Measurements from ENCODE around the gene SFRP5.

The SFRP5 gene

DNA sequence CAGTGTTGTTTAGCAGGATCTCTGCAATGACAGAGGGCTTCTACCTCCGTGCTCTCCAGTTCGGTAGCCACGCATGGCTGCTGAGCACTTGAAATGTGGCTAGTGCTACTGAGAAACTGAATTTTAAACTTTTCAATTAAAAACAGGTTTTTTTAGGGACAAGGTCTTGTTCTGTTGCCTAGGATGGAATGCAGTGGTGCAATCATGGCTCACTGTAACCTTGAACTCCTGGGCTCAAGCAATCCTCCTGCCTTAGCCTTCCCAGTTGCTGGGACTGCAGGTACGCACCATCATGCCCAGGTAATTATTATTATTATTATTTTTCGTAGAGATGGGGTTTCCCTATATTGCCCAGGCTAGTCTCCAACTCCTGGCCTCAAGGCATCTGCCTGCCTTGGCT lies 13.4 kb upstream of the SFRP5 start:
- peaks cover 8% of the 10 kb centered on the region for H3K4me1 ChIP-seq (ENCODE audit: control insufficient read depth, insufficient read depth, low read length)
- no peaks in the 10 kb centered on the region for H3K36me3 ChIP-seq (ENCODE audit: control insufficient read depth, insufficient read depth, low read length, severe bottlenecking)
- no peak overlapping the region for H3K9ac ChIP-seq (ENCODE audit: low read length)
- no peaks in the 10 kb centered on the region for H3K9me3 ChIP-seq (ENCODE audit: control insufficient read depth, low read length)
- no peak overlapping the region for H3K4me3 ChIP-seq (ENCODE audit: low read length)
- peaks cover 48% of the 10 kb centered on the region for H3K27me3 ChIP-seq (replicated peaks; ENCODE audit: control insufficient read depth, insufficient read depth, low read length)
- DNase-seq (ENCODE audit: low read depth): no peak

DNA sequence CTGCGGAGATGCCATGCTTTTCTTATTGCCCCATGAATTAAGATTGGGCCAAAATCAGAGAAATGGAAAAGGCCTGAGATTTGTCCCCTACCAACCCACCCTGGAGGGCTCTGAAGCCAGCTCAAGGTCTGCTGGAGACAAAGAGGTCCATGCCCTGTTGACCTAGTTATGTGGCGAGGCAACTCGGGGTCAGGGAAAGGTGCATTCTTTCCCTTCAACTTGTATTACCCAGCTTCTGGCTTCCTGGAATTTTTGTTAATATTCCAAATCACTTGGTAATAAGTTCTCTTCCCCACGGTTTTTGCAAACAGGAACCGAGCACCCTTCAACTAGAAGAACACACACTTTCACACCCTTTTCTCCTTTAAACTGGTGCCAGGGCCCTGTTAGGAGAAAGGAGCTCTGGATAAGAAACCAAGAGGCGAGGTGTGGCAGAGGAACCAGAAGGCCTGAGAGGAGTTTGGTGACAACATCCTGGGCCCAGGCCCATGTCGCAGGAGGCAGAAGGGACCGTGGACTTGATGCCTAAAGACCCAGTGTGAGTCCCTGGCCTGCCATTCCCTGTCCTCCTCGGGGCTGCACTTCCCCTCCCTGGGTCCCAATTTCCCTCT lies 12.5 kb upstream of the SFRP5 start:
- Histone ChIP-seq H3K9ac (ENCODE audit: low read length) (no peak overlapping the region), H3K4me3 (ENCODE audit: low read length) (no peak overlapping the region), H3K9me3 (ENCODE audit: control insufficient read depth, low read length) (no peaks in the 10 kb centered on the region), H3K4me1 (ENCODE audit: control insufficient read depth, insufficient read depth, low read length) (peaks cover 8% of the 10 kb centered on the region), H3K36me3 (ENCODE audit: control insufficient read depth, insufficient read depth, low read length, severe bottlenecking) (no peaks in the 10 kb centered on the region), H3K27me3 (replicated peaks; ENCODE audit: control insufficient read depth, insufficient read depth, low read length) (peaks cover 42% of the 10 kb centered on the region)
- DNase-seq (ENCODE audit: low read depth): no peak

DNA sequence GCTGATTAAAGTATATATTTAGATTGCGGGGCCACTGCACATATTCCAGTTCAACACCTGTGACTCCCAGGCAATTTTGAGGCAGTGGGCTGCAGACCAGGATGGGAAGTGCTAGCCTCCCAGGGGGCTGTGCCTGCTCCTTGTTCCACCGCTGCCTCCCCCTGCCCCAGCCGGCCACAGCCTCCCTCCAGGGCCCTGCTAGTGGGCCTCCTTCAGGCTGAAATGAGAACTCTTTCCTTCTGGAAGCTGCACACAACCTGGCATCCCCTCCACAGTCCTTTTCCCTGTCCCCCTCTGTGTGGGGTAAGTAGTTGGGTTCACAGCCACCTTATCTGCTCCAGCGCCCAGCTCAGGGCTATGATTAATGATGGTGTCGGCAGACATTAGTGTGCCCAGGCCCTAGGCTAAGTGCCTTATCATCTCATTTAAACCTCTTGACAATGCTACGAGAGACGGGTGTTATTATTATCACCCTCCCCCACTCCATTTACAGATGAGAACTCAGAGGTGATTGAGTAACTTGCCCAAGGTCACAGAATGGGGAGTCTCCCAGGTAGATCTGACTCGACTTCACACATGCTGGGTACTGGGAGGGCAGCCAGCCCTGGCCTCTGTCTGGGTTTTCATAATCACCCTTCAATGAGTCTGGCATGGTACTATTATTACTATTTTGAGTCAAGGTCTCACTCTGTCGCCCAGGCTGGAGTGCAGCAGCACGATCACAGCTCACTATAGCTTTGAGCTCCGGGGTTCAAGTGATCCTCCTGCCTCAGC lies 10.8 kb upstream of the SFRP5 start:
- Histone ChIP-seq H3K9ac (ENCODE audit: low read length) (no peak overlapping the region), H3K9me3 (ENCODE audit: control insufficient read depth, low read length) (no peaks in the 10 kb centered on the region), H3K27me3 (replicated peaks; ENCODE audit: control insufficient read depth, insufficient read depth, low read length) (peaks cover 28% of the 10 kb centered on the region), H3K4me1 (ENCODE audit: control insufficient read depth, insufficient read depth, low read length) (peaks cover 8% of the 10 kb centered on the region), H3K36me3 (ENCODE audit: control insufficient read depth, insufficient read depth, low read length, severe bottlenecking) (no peaks in the 10 kb centered on the region), H3K4me3 (ENCODE audit: low read length) (no peak overlapping the region)
- no peak for DNase-seq (ENCODE audit: low read depth)

DNA sequence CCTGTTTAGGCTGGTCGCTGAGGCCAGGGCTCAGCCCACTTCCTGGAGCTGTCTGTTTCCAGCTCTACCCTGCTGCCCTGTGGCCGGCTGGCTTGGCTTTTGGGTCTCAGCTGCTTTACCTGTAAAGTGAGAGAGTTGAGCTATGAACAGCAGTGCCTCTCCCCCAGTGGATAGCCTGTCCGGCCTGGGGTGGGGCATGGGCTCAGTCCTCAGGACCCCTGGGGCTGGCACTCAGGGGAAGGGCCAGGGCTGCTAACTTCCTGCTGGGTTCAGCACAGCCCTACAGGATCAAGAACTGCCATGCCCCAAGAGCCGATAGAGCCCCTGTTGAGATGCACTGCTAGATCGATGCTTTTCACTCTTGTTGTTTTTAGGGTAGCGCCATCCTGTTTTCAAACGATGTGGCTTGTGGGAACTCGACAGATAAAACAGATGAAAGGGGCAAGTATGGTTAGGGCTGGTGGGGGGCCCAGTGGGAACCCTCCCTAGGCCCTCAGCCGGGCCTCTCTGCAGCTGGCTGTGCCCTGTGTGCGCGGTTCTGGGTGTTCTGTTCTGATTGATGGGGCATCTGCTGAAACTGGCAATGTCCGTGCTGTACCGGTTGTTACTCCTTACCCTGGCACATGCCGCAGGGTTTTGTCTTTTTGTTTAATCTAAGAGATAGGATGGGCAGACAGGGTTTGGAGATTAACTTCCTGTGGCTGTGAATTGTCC lies 10.0 kb upstream of the SFRP5 start:
- Histone ChIP-seq H3K36me3 (ENCODE audit: control insufficient read depth, insufficient read depth, low read length, severe bottlenecking) (no peaks in the 10 kb centered on the region), H3K9me3 (ENCODE audit: control insufficient read depth, low read length) (no peaks in the 10 kb centered on the region), H3K9ac (ENCODE audit: low read length) (no peak overlapping the region), H3K4me3 (ENCODE audit: low read length) (no peak overlapping the region), H3K27me3 (replicated peaks; ENCODE audit: control insufficient read depth, insufficient read depth, low read length) (peaks cover 20% of the 10 kb centered on the region), H3K4me1 (ENCODE audit: control insufficient read depth, insufficient read depth, low read length) (peaks cover 8% of the 10 kb centered on the region)
- no peak for DNase-seq (ENCODE audit: low read depth)

DNA sequence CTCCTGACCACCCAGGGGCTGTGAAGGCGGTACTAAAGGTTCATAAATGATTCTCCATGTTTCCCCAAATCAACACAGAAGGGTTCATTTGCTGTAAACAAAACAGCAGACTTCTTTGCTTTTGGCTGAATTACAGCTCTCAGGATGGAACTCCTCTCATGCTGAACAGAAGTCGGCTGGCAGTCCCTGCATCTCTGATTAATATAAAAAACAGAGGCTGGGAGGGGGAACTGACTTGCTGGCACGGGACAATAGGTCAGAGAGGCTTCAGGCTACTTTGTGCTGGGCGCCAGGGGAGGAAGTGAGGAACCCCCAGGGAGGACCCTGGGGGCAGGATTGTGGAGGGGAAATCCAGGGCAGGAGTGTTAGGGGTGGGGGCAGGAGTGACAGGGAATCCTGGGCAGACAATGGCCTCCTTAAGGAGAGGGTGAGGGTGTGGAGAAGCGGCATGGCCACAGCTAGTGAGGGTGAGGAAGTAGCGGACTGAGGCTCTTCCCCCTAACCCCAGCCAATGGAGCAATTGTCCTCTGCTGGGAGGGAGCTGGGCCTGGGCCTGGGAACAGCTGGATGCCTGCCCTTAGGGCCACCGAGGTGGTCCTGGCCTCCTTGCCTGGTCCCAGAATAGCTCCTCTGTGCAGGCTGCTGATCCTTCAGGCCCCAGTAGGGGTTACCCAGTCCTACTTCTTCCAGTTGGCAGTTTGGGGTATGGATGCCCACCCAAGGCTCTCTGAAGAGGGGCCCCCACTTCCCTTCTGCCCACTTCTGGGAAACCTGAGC lies 9.2 kb upstream of the SFRP5 start:
- H3K9me3 ChIP-seq (ENCODE audit: control insufficient read depth, low read length): no peaks in the 10 kb centered on the region
- H3K9ac ChIP-seq (ENCODE audit: low read length): no peak overlapping the region
- peaks cover 13% of the 10 kb centered on the region for H3K27me3 ChIP-seq (replicated peaks; ENCODE audit: control insufficient read depth, insufficient read depth, low read length)
- peak; percentile 18 for DNase-seq (ENCODE audit: low read depth)
- no peaks in the 10 kb centered on the region for H3K36me3 ChIP-seq (ENCODE audit: control insufficient read depth, insufficient read depth, low read length, severe bottlenecking)
- peaks cover 8% of the 10 kb centered on the region for H3K4me1 ChIP-seq (ENCODE audit: control insufficient read depth, insufficient read depth, low read length)
- no peak overlapping the region for H3K4me3 ChIP-seq (ENCODE audit: low read length)

DNA sequence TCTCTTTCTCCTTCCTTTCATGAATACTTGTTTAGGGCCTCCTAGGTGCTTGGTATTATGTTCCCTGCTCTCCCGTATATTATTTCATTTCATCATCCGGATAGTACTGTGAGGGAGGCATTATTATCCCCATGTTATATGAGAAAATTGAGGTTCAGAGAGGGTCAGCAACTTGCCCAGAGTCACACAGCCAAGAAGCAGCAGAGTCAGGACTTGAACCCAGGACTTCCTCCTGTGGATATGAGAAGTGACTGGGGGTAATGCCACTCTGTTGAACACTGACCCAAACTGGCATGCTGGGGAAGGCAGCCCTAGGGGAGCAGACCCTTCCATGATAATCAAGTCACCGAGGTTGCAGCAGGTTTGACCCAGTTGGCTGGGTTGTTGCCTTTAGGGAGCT lies 8.2 kb upstream of the SFRP5 start:
- Histone ChIP-seq H3K36me3 (ENCODE audit: control insufficient read depth, insufficient read depth, low read length, severe bottlenecking) (no peaks in the 10 kb centered on the region), H3K27me3 (replicated peaks; ENCODE audit: control insufficient read depth, insufficient read depth, low read length) (peaks cover 9% of the 10 kb centered on the region), H3K4me1 (ENCODE audit: control insufficient read depth, insufficient read depth, low read length) (peaks cover 8% of the 10 kb centered on the region), H3K9me3 (ENCODE audit: control insufficient read depth, low read length) (no peaks in the 10 kb centered on the region), H3K4me3 (ENCODE audit: low read length) (no peak overlapping the region), H3K9ac (ENCODE audit: low read length) (no peak overlapping the region)
- DNase-seq (ENCODE audit: low read depth): no peak

DNA sequence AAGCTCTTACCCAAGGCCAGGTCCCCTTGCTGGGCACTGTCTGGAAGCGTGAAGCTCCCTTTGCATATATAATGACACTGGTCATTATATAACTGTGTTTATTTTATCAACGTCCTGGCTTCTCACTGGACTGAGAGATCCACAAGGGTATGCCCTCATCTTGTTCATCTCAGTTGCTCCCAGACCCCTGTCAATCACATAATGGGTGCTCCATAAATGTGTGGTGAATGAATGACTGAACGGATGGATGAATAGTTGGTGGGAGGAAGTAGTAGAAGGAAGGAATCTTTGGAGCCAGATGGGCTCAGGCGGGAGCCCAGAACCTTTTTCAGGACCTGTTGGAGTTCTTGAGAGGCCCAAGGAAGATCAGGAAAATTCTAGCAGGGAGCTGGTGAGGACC lies 7.7 kb upstream of the SFRP5 start:
- H3K27me3 ChIP-seq (replicated peaks; ENCODE audit: control insufficient read depth, insufficient read depth, low read length): peaks cover 9% of the 10 kb centered on the region

DNA sequence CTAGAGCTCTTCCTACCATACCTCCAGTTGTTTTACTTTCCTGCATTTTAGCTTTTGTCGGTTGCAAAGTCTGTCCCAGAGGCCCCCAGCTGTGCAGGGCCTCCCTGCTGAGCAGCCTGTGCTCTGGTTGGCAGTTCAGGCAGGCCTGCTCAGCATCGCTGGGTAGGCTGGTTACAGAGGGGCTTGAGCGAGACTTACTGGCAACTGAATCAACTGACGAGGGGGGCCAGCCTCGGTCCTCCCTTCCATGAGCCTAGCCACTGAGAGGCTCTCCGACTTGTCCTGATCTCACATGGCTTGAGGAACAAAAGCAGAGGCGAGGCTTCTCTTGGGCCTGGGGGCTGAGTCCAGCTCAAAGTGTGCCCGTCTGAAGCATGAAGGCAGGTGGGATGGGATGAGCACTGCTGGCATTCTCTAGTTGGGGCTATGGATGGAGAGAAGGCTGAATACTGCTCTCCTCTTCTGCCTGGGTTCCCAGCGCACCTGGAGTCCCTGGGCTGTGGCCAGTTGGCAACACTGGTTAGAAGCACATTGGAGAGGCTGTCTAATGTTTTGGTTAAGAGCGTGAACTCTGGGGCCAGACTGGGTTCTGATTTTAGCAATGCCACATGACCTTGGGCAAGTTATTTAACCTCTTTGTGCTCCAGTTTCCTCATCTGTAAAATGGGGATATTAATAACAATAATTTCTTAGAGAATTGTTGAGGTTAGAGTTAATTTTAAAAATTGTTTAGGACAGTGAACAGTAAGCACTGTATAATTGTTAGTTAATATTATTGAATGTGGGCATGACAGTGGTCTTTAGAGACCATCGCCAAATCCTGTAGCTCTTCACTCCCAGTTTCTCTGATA lies 6.9 kb upstream of the SFRP5 start:
- no peaks in the 10 kb centered on the region for H3K36me3 ChIP-seq (ENCODE audit: control insufficient read depth, insufficient read depth, low read length, severe bottlenecking)
- DNase-seq (ENCODE audit: low read depth): no peak

More for the DNA sequence above, 7.7 kb upstream of the SFRP5 start:
- H3K9me3 ChIP-seq (ENCODE audit: control insufficient read depth, low read length): no peaks in the 10 kb centered on the region
- no peaks in the 10 kb centered on the region for H3K36me3 ChIP-seq (ENCODE audit: control insufficient read depth, insufficient read depth, low read length, severe bottlenecking)
- no peak overlapping the region for H3K4me3 ChIP-seq (ENCODE audit: low read length)
- DNase-seq (ENCODE audit: low read depth): no peak
- H3K9ac ChIP-seq (ENCODE audit: low read length): no peak overlapping the region
- peaks cover 8% of the 10 kb centered on the region for H3K4me1 ChIP-seq (ENCODE audit: control insufficient read depth, insufficient read depth, low read length)

DNA sequence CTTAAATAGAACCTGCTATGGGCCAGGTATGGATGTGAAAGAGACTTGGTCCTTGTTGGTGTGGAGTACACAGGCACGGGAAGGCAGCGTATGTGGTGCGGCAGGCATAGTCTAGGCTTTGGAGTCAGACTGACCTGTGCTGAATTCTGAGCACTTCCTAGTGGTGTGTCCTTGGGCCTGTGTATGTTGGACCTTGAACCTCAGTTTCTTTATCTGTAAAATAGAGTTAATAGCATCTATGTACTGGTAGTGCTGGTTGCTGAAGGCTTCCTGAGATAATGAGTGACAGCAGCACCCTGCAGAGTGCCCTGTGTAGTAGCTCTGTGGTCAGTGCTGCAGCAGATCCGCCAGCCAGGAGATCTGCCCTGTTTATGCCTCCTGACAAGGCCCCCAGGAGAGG lies 5.3 kb upstream of the SFRP5 start:
- no peak overlapping the region for H3K4me3 ChIP-seq (ENCODE audit: low read length)
- peaks cover 27% of the 10 kb centered on the region for H3K27me3 ChIP-seq (replicated peaks; ENCODE audit: control insufficient read depth, insufficient read depth, low read length)
- DNase-seq (ENCODE audit: low read depth): no peak
- no peaks in the 10 kb centered on the region for H3K9me3 ChIP-seq (ENCODE audit: control insufficient read depth, low read length)
- no peak overlapping the region for H3K9ac ChIP-seq (ENCODE audit: low read length)
- H3K36me3 ChIP-seq (ENCODE audit: control insufficient read depth, insufficient read depth, low read length, severe bottlenecking): no peaks in the 10 kb centered on the region
- H3K4me1 ChIP-seq (ENCODE audit: control insufficient read depth, insufficient read depth, low read length): peaks cover 8% of the 10 kb centered on the region

More for the DNA sequence above, 6.9 kb upstream of the SFRP5 start:
- H3K9ac ChIP-seq (ENCODE audit: low read length): no peak overlapping the region
- H3K9me3 ChIP-seq (ENCODE audit: control insufficient read depth, low read length): no peaks in the 10 kb centered on the region
- peaks cover 8% of the 10 kb centered on the region for H3K4me1 ChIP-seq (ENCODE audit: control insufficient read depth, insufficient read depth, low read length)
- H3K27me3 ChIP-seq (replicated peaks; ENCODE audit: control insufficient read depth, insufficient read depth, low read length): peaks cover 12% of the 10 kb centered on the region
- no peak overlapping the region for H3K4me3 ChIP-seq (ENCODE audit: low read length)

DNA sequence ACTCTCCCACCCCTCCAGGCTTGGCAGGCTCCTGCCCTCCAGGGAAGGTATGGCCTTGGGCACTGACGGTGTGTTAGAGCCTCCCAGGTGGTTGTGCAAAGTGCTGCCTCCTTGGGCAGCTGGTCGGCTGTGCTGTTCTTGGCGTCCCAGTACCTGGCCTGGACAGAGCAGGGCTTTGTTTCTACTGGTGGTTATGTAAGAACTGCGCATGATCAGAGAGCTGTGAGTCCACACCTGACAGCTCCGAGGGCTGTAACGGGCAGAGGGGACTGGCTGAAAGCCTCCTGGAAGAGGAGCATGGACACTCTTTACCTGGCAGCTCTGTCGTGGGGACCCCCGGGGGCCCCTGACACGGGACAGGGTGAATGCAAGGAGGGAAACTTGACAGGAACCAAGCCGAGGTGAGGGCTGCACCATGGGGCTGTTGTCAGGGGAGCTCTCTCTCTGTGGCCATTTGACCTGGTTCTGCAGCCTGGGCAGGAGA lies 3.1 kb upstream of the SFRP5 start:
- DNase-seq (ENCODE audit: low read depth): no peak
- Histone ChIP-seq H3K9me3 (ENCODE audit: control insufficient read depth, low read length) (no peaks in the 10 kb centered on the region), H3K4me1 (ENCODE audit: control insufficient read depth, insufficient read depth, low read length) (peaks cover 2% of the 10 kb centered on the region), H3K36me3 (ENCODE audit: control insufficient read depth, insufficient read depth, low read length, severe bottlenecking) (no peaks in the 10 kb centered on the region), H3K9ac (ENCODE audit: low read length) (no peak overlapping the region), H3K4me3 (ENCODE audit: low read length) (no peak overlapping the region), H3K27me3 (replicated peaks; ENCODE audit: control insufficient read depth, insufficient read depth, low read length) (peaks cover 37% of the 10 kb centered on the region)

Data from adipocyte (in vitro differentiated cells).